CD4-positive, alpha-beta T cell (primary cell): ENCODE results near the gene JOSD2. TPM values are rescaled to one million over a fixed set of nuclear protein-coding genes. Genes with fewer than 3 reads are reported as not detected.
A peak's percentile ranks its signal among the peaks of the same experiment; 100 is the strongest.

Experiments
- ATAC-seq: fragments of 200-7000 bp; cut with Tn5 transposase; one replicate; pipeline ENCODE4 v1.10.0; 2022; ENCODE audit warnings: mild to moderate bottlenecking; ENCODE audit not compliant: poor library complexity
- CTCF ChIA-PET: fragments of 350-600 bp; sonication (Branson Sonifier 250); formaldehyde crosslinking; loops from one replicate; lab custom pipeline; 2021; ENCODE audit warnings: antibody characterized with exemption, inconsistent platforms; lab: Charles Lee
- POLR2A ChIA-PET: fragments of 350-600 bp; sonication (Branson Sonifier 250); formaldehyde crosslinking; loops from one replicate; lab custom pipeline; 2021; ENCODE audit warnings: antibody characterized with exemption, inconsistent platforms; lab: Charles Lee
- DNase-seq, 14 experiments: peaks; one replicate each; pipeline ENCODE4 v3.0.0-alpha.2; 2013 to 2020; ENCODE audit warnings: mixed read lengths in 2 of 14
- H3K27ac ChIP-seq, 2 donors: one replicate each; pipeline versions ENCODE4 v1.5.1 to v1.7.0; 2013; ENCODE audit warnings: low read length in 2 of 2, low read depth in 1 of 2, mild to moderate bottlenecking in 1 of 2
- H3K27me3 ChIP-seq, 2 experiments: 1 replicate in 1 of 2; 2 replicates in 1 of 2; pipeline versions ENCODE4 v1.6.1 to v1.7.0; 2013; ENCODE audit warnings: low read length in 2 of 2, control low read depth in 1 of 2, mild to moderate bottlenecking in 1 of 2, moderate library complexity in 1 of 2; ENCODE audit not compliant: insufficient read depth in 2 of 2, control insufficient read depth in 1 of 2
- H3K36me3 ChIP-seq: one replicate; pipeline ENCODE4 v1.6.1; 2013; ENCODE audit warnings: low read length, control low read depth; ENCODE audit not compliant: insufficient read depth
- H3K4me1 ChIP-seq: one replicate; pipeline ENCODE4 v1.6.1; 2013; ENCODE audit warnings: low read length, control low read depth; ENCODE audit not compliant: insufficient read depth
- H3K4me3 ChIP-seq: one replicate; pipeline ENCODE4 v1.5.1; 2013; ENCODE audit warnings: mild to moderate bottlenecking, low read length, moderate library complexity
- H3K9me3 ChIP-seq, 2 experiments: 1 replicate in 1 of 2; 2 replicates in 1 of 2; pipeline versions ENCODE4 v1.6.1 to v1.7.0; 2013; ENCODE audit warnings: low read length in 2 of 2, mild to moderate bottlenecking in 2 of 2, control low read depth in 1 of 2, moderate library complexity in 1 of 2; ENCODE audit not compliant: control insufficient read depth in 1 of 2, insufficient read depth in 1 of 2
- H3K27ac Mint-ChIP-seq: one replicate; pipeline ENCODE4 v1.8.0; 2020; ENCODE audit warnings: mixed read lengths
- H3K27me3 Mint-ChIP-seq: one replicate; pipeline ENCODE4 v1.8.0; 2021; ENCODE audit warnings: mixed read lengths
- H3K36me3 Mint-ChIP-seq: one replicate; pipeline ENCODE4 v1.8.0; 2021; ENCODE audit warnings: low read depth, mixed read lengths
- H3K4me1 Mint-ChIP-seq: one replicate; pipeline ENCODE4 v1.8.0; 2021; ENCODE audit warnings: low read depth, mixed read lengths
- H3K4me3 Mint-ChIP-seq: one replicate; pipeline ENCODE4 v1.8.0; 2020; ENCODE audit warnings: mild to moderate bottlenecking, mixed read lengths
- H3K9me3 Mint-ChIP-seq: one replicate; pipeline ENCODE4 v1.8.0; 2020; ENCODE audit warnings: mixed read lengths
- CTCF ChIP-seq: fragments of 200-600 bp; IDR thresholded peaks from one replicate; pipeline ENCODE4 v1.8.0; 2022; ENCODE audit warnings: antibody characterized with exemption, mild to moderate bottlenecking
- intact Hi-C, 2 experiments: fragments of 100-400 bp; cut with DNase I in 1 of 2; cut with micrococcal nuclease in 1 of 2; formaldehyde crosslinking; loops; one replicate each; pipeline versions ENCODE4 v1.15.1 to v1.9.0; 2023 to 2025; cut with DNase I, micrococcal nuclease
- total RNA-seq, 174 experiments: library from RNA in 2 of 174; stranded (reverse) in 2 of 174; gene quantifications; one replicate each; pipeline ENCODE4 v1.2.3 and lab custom pipeline; 2021 to 2026

The JOSD2 gene
- total RNA-seq, 2 experiments from 2014 or later: 11.7 to 11.9 TPM

GRCh38 chr19:50516456-50516855 is 5.5 kb upstream of the JOSD2 start:
- TF ChIP-seq CTCF: no peak
- no peaks in the 10 kb centered on the region for H3K36me3 ChIP-seq
- DNase-seq (no peak), ATAC-seq (no peak)
- Mint-ChIP-seq H3K27ac (no peak overlapping the region), H3K4me1 (peaks cover 5% of the 10 kb centered on the region), H3K9me3 (no peaks in the 10 kb centered on the region), H3K27me3 (peaks cover 11% of the 10 kb centered on the region), H3K36me3 (peaks cover 1% of the 10 kb centered on the region), H3K4me3 (no peak overlapping the region)
- CTCF ChIA-PET: no interaction called here
- H3K4me3 ChIP-seq: no peak overlapping the region
- peaks cover 9% of the 10 kb centered on the region for H3K4me1 ChIP-seq
- peaks cover 0 to 25% of the 10 kb centered on the region in 2 experiments for H3K9me3 ChIP-seq
- no peak overlapping the region for H3K27ac ChIP-seq
- POLR2A ChIA-PET: no interaction called here
- intact Hi-C loops: no loop called here
- peaks cover 0 to 4% of the 10 kb centered on the region in 2 experiments for H3K27me3 ChIP-seq

GRCh38 chr19:50515168-50515561 is 4.2 kb upstream of the JOSD2 start:
- ChIA-PET CTCF (no interaction called here), POLR2A (no interaction called here)
- Histone ChIP-seq H3K27me3 (peaks cover 0 to 4% of the 10 kb centered on the region in 2 experiments), H3K9me3 (peaks cover 0 to 25% of the 10 kb centered on the region in 2 experiments), H3K27ac (no peak overlapping the region), H3K36me3 (no peaks in the 10 kb centered on the region), H3K4me3 (no peak overlapping the region), H3K4me1 (peaks cover 20% of the 10 kb centered on the region)
- Mint-ChIP-seq H3K4me3 (no peak overlapping the region), H3K9me3 (no peaks in the 10 kb centered on the region), H3K36me3 (peaks cover 5% of the 10 kb centered on the region), H3K27me3 (peaks cover 10% of the 10 kb centered on the region), H3K4me1 (peaks cover 15% of the 10 kb centered on the region), H3K27ac (no peak overlapping the region)
- DNase-seq (no peak), ATAC-seq (no peak)
- intact Hi-C loops: no loop called here
- no peak for TF ChIP-seq CTCF

- Histone ChIP-seq H3K4me3 (no peak overlapping the region), H3K36me3 (no peaks in the 10 kb centered on the region), H3K27me3 (peaks cover 0 to 4% of the 10 kb centered on the region in 2 experiments), H3K27ac (no peak overlapping the region), H3K4me1 (peaks cover 23% of the 10 kb centered on the region), H3K9me3 (peaks cover 0 to 25% of the 10 kb centered on the region in 2 experiments)
- Mint-ChIP-seq H3K4me3 (peak overlapping the region; percentile 42), H3K27me3 (peaks cover 10% of the 10 kb centered on the region), H3K4me1 (peaks cover 15% of the 10 kb centered on the region), H3K27ac (no peak overlapping the region), H3K9me3 (no peaks in the 10 kb centered on the region), H3K36me3 (peaks cover 5% of the 10 kb centered on the region)
- no peak for DNase-seq
- intact Hi-C loops: loop anchor here in 1 of 2 experiments (5.0 kb wide), 4 partner anchors 82 to 1078 kb away; partner anchors contain the start of genes CTU1 and MYBPC2
- ChIA-PET CTCF (no interaction called here), POLR2A (no interaction called here)
- no peak for ATAC-seq
- TF ChIP-seq CTCF: no peak
These were observed 3.6 kb upstream of the JOSD2 start for GRCh38 chr19:50514346-50515167.
